DOHH2 (cell line): ENCODE data around the gene SUPT6H.
A peak's percentile ranks its signal among the peaks of the same experiment; 100 is the strongest.

Experiments used
- H3F3A ChIP-seq: fragments of 200-600 bp; sonication (generic), shearing (Covaris generic); 2 replicates; pipeline ENCODE4 v1.6.0; 2016; ENCODE audit warnings: antibody characterized with exemption, mild to moderate bottlenecking; ENCODE audit not compliant: control insufficient read depth, insufficient read depth
- H3K27ac ChIP-seq: fragments of 200-600 bp; sonication (generic); 2 replicates; pipeline ENCODE4 v1.5.1; 2014; ENCODE audit warnings: low read depth, mild to moderate bottlenecking, low read length, moderate library complexity
- H3K27me3 ChIP-seq: fragments of 200-600 bp; sonication (generic); 2 replicates; pipeline ENCODE4 v1.6.1; 2014; ENCODE audit warnings: mild to moderate bottlenecking, low read length, mixed read lengths; ENCODE audit not compliant: control insufficient read depth
- H3K36me3 ChIP-seq: fragments of 200-600 bp; sonication (generic); 2 replicates; pipeline ENCODE4 v1.6.1; 2014; ENCODE audit warnings: mild to moderate bottlenecking, low read length, moderate library complexity, mixed read lengths; ENCODE audit not compliant: control insufficient read depth
- H3K4me1 ChIP-seq: fragments of 200-600 bp; sonication (generic); 2 replicates; pipeline ENCODE4 v1.6.1; 2014; ENCODE audit warnings: mild to moderate bottlenecking, low read length, mixed read lengths; ENCODE audit not compliant: control insufficient read depth
- H3K4me2 ChIP-seq: fragments of 200-600 bp; sonication (generic); 2 replicates; pipeline ENCODE4 v1.6.0; 2014; ENCODE audit warnings: mild to moderate bottlenecking, low read length, moderate library complexity
- H3K4me3 ChIP-seq: fragments of 200-600 bp; sonication (generic); 2 replicates; pipeline ENCODE4 v1.5.1; 2014; ENCODE audit warnings: mild to moderate bottlenecking, low read length, mixed read lengths
- H3K79me2 ChIP-seq: fragments of 200-600 bp; sonication (generic); 2 replicates; pipeline ENCODE4 v1.6.1; 2014; ENCODE audit warnings: mild to moderate bottlenecking, low read length, mixed read lengths; ENCODE audit not compliant: control insufficient read depth
- H3K9me2 ChIP-seq: fragments of 200-600 bp; sonication (generic); replicated peaks from 2 replicates; pipeline ENCODE4 v1.6.1; 2014; ENCODE audit warnings: mild to moderate bottlenecking, low read length, mixed read lengths; ENCODE audit not compliant: control insufficient read depth
- H3K9me3 ChIP-seq: fragments of 200-600 bp; sonication (generic); 2 replicates; pipeline ENCODE4 v1.6.1; 2014; ENCODE audit warnings: antibody characterized with exemption, low read length, mixed read lengths; ENCODE audit not compliant: control insufficient read depth, insufficient read depth
- H4K20me1 ChIP-seq: fragments of 200-600 bp; sonication (generic); 2 replicates; pipeline ENCODE4 v1.6.0; 2014; ENCODE audit warnings: low read depth, mild to moderate bottlenecking, antibody characterized with exemption, low read length, moderate library complexity; ENCODE audit not compliant: control insufficient read depth, insufficient read depth
- EZH2phosphoT487 ChIP-seq: fragments of 200-600 bp; sonication (generic); IDR thresholded peaks from 2 replicates; pipeline ENCODE4 v1.6.1; 2017; ENCODE audit warnings: borderline replicate concordance, mild to moderate bottlenecking, antibody characterized with exemption, low read length, moderate library complexity, mixed read lengths
- TF ChIP-seq, protein P1 (sequence below): fragments of 200-600 bp; sonication (generic); IDR thresholded peaks from one replicate; pipeline ENCODE4 v1.5.1; 2014; ENCODE audit warnings: antibody characterized with exemption, mild to moderate bottlenecking, low read depth, low read length; ENCODE audit not compliant: poor library complexity, severe bottlenecking

Gene SUPT6H

GRCh38 chr17:28744104-28744971, 82.3 kb downstream of the SUPT6H start:
- TF ChIP-seq, protein P1, sequence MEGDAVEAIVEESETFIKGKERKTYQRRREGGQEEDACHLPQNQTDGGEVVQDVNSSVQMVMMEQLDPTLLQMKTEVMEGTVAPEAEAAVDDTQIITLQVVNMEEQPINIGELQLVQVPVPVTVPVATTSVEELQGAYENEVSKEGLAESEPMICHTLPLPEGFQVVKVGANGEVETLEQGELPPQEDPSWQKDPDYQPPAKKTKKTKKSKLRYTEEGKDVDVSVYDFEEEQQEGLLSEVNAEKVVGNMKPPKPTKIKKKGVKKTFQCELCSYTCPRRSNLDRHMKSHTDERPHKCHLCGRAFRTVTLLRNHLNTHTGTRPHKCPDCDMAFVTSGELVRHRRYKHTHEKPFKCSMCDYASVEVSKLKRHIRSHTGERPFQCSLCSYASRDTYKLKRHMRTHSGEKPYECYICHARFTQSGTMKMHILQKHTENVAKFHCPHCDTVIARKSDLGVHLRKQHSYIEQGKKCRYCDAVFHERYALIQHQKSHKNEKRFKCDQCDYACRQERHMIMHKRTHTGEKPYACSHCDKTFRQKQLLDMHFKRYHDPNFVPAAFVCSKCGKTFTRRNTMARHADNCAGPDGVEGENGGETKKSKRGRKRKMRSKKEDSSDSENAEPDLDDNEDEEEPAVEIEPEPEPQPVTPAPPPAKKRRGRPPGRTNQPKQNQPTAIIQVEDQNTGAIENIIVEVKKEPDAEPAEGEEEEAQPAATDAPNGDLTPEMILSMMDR = no peak
- peaks cover 20% of the 10 kb centered on the region for H4K20me1 ChIP-seq
- peak overlapping the region; percentile 99 for H3K4me2 ChIP-seq
- peaks cover 29% of the 10 kb centered on the region for H3F3A ChIP-seq
- peaks cover 63% of the 10 kb centered on the region for H3K4me1 ChIP-seq
- H3K36me3 ChIP-seq = peaks cover 70% of the 10 kb centered on the region
- H3K79me2 ChIP-seq = peaks cover 62% of the 10 kb centered on the region
- no peaks in the 10 kb centered on the region for H3K9me3 ChIP-seq
- peak overlapping the region; percentile 90 for H3K27ac ChIP-seq
- H3K9me2 ChIP-seq = no peaks in the 10 kb centered on the region
- H3K4me3 ChIP-seq = peak overlapping the region; percentile 97
- no peaks in the 10 kb centered on the region for H3K27me3 ChIP-seq

GRCh38 chr17:28744972-28745785, 83.2 kb downstream of the SUPT6H start:
- Histone ChIP-seq H3K4me2 (peak overlapping the region; percentile 99), H4K20me1 (peaks cover 20% of the 10 kb centered on the region), H3K9me3 (no peaks in the 10 kb centered on the region), H3K27me3 (no peaks in the 10 kb centered on the region), H3F3A (peaks cover 33% of the 10 kb centered on the region), H3K36me3 (peaks cover 74% of the 10 kb centered on the region), H3K4me1 (peaks cover 60% of the 10 kb centered on the region), H3K9me2 (no peaks in the 10 kb centered on the region), H3K27ac (peak overlapping the region; percentile 90), H3K79me2 (peaks cover 59% of the 10 kb centered on the region), H3K4me3 (peak overlapping the region; percentile 97)
- TF ChIP-seq EZH2phosphoT487 = no peak
- TF ChIP-seq, protein P1 = no peak

GRCh38 chr17:28745786-28746411, 83.9 kb downstream of the SUPT6H start:
- Histone ChIP-seq H3K36me3 (peaks cover 74% of the 10 kb centered on the region), H3K9me3 (no peaks in the 10 kb centered on the region), H3K9me2 (no peaks in the 10 kb centered on the region), H4K20me1 (peaks cover 27% of the 10 kb centered on the region), H3K79me2 (peaks cover 60% of the 10 kb centered on the region), H3F3A (peaks cover 32% of the 10 kb centered on the region), H3K4me2 (peak overlapping the region; percentile 99), H3K4me1 (peaks cover 57% of the 10 kb centered on the region), H3K4me3 (peak overlapping the region; percentile 97), H3K27me3 (no peaks in the 10 kb centered on the region), H3K27ac (peak overlapping the region; percentile 90)
- TF ChIP-seq, protein P1 = no peak
- no peak for TF ChIP-seq EZH2phosphoT487
